DMS79 treated with DMSO at 0.1 percent for 48 hours (cell line): ENCODE measurements around the gene TPM4.

Source experiments
- DNase-seq: peaks from one replicate; lab custom pipeline; 2025; lab: John Stamatoyannopoulos, UW

TPM4 gene

GRCh38 chr19:16041991-16042386 is 34.3 kb upstream of the TPM4 start:
- no peak for DNase-seq

GRCh38 chr19:16042533-16043085 is 33.7 kb upstream of the TPM4 start:
- no peak for DNase-seq

GRCh38 chr19:16043156-16043757 is 33.0 kb upstream of the TPM4 start:
- DNase-seq = no peak

GRCh38 chr19:16044746-16045145 is 31.5 kb upstream of the TPM4 start:
- DNase-seq = no peak

GRCh38 chr19:16045171-16045570 is 31.1 kb upstream of the TPM4 start:
- DNase-seq = no peak

GRCh38 chr19:16045893-16046292 is 30.4 kb upstream of the TPM4 start:
- no peak for DNase-seq

GRCh38 chr19:16048583-16048982 is 27.7 kb upstream of the TPM4 start:
- DNase-seq = no peak

- DNase-seq = no peak
These were observed 24.9 kb upstream of the TPM4 start for GRCh38 chr19:16051254-16052025.

- no peak for DNase-seq
These were observed 23.9 kb upstream of the TPM4 start for GRCh38 chr19:16052353-16052752.

- DNase-seq = no peak
These were observed 19.2 kb upstream of the TPM4 start for GRCh38 chr19:16057062-16057461.

- DNase-seq = no peak
These were observed 16.0 kb upstream of the TPM4 start for GRCh38 chr19:16060294-16060693.

- DNase-seq = no peak
These were observed 14.4 kb upstream of the TPM4 start for GRCh38 chr19:16061943-16062342.

- no peak for DNase-seq
These were observed 13.5 kb upstream of the TPM4 start for GRCh38 chr19:16062789-16063188.

GRCh38 chr19:16064209-16064889 is 11.9 kb upstream of the TPM4 start:
- DNase-seq = no peak

- no peak for DNase-seq
These were observed 9.6 kb upstream of the TPM4 start for GRCh38 chr19:16066611-16067104.

GRCh38 chr19:16067205-16067938 is 8.9 kb upstream of the TPM4 start:
- DNase-seq = no peak

- DNase-seq = no peak
These were observed 7.5 kb upstream of the TPM4 start for GRCh38 chr19:16068696-16069259.

- DNase-seq = no peak
These were observed 6.4 kb upstream of the TPM4 start for GRCh38 chr19:16069813-16070365.

- DNase-seq = no peak
These were observed 5.8 kb upstream of the TPM4 start for GRCh38 chr19:16070366-16070990.

GRCh38 chr19:16071072-16071691 is 5.1 kb upstream of the TPM4 start:
- no peak for DNase-seq
